Measurements from ENCODE around the gene SAP30BP.
A peak's percentile ranks its signal among the peaks of the same experiment; 100 is the strongest.

The SAP30BP gene

GRCh38 chr17:75748706-75749105 is 81.6 kb downstream of the SAP30BP start:
- DNase-seq: no peak

GRCh38 chr17:75749545-75750389 is 82.6 kb downstream of the SAP30BP start:
- peak; percentile 89 for DNase-seq

- DNase-seq: no peak
Measured at GRCh38 chr17:75750661-75751423, 83.7 kb downstream of the SAP30BP start.

DNA sequence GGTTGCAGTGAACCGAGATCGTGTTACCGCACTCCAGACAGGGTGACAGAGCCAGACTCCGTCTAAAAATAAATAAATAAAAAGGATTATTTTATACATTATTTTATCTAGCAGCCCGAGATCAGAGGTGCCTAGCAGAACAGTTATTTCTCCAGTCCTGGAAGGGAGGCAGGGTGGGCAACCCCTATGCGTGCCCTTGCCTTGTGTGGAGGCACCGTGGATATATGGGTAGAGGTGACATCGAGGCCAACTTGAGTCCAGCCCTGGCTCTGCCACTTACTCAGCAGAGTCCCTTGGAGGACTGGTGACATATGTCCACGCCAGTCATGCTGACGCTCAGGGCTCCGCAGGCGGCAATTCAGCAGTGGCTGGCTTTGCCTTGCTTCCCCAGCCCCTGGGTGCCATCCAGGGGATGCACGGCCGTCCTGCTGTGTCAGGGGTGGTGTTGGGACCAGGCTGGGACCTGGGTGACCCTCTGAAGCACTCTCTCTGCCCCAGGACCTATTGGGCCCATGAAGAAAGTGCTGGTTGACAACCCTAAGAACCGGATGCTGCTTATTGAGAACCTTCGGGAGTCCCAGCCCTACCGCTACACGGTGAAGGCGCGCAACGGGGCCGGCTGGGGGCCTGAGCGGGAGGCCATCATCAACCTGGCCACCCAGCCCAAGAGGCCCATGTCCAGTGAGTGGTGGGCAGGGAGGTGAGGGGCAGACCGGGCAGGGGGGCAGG is 84.7 kb downstream of the SAP30BP start:
- no peak for DNase-seq

- no peak for DNase-seq
Measured at GRCh38 chr17:75752405-75752709, 85.2 kb downstream of the SAP30BP start.

GRCh38 chr17:75752802-75753513 is 85.8 kb downstream of the SAP30BP start:
- no peak for DNase-seq

GRCh38 chr17:75753514-75754377 is 86.6 kb downstream of the SAP30BP start:
- DNase-seq: peak; percentile 77

GRCh38 chr17:75754378-75755204 is 87.5 kb downstream of the SAP30BP start:
- DNase-seq: no peak

GRCh38 chr17:75755205-75755901 is 88.2 kb downstream of the SAP30BP start:
- no peak for DNase-seq

DNA sequence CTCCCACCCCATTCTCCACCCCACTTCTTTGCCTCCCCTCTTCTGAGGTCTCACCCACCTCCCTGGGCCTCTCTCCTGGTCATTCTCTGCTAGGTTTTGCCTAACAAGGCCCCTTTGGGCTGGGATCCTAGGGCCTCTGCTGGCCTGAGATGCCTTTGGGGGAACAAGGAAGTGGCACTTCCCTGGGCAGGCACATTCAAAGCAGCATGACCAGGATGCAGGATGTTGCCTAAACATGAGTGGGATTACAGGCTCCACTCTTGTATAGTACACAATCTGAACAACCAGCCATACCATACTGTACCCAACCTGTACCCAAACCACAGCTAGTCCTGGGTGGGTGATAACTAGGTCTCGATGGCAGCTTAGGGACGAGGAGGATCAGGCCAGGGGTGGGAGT is 88.9 kb downstream of the SAP30BP start:
- no peak for DNase-seq

DNA sequence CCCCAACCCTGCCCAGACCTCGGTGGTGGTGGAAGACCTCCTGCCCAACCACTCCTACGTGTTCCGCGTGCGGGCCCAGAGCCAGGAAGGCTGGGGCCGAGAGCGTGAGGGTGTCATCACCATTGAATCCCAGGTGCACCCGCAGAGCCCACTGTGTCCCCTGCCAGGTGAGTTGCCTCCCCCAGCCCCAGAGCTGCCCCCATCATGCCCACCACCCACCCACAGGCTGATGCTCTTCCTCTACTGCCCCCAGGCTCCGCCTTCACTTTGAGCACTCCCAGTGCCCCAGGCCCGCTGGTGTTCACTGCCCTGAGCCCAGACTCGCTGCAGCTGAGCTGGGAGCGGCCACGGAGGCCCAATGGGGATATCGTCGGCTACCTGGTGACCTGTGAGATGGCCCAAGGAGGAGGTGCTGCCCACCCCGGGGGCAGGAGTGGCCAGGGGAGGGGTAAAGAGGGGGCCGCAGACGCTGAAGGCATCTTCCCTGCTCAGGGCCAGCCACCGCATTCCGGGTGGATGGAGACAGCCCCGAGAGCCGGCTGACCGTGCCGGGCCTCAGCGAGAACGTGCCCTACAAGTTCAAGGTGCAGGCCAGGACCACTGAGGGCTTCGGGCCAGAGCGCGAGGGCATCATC is 89.4 kb downstream of the SAP30BP start:
- no peak for DNase-seq

DNA sequence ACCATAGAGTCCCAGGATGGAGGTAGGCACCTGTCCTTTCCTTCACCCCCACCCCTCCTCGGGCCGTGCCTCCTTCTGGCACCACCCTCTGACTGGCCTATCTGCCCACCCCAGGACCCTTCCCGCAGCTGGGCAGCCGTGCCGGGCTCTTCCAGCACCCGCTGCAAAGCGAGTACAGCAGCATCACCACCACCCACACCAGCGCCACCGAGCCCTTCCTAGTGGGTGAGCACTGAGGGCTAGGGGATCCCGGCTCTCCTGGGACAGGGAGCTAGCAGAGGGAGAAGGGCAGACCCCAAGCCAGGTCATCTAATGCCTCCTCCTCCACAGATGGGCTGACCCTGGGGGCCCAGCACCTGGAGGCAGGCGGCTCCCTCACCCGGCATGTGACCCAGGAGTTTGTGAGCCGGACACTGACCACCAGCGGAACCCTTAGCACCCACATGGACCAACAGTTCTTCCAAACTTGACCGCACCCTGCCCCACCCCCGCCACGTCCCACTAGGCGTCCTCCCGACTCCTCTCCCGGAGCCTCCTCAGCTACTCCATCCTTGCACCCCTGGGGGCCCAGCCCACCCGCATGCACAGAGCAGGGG is 90.0 kb downstream of the SAP30BP start:
- DNase-seq: no peak
